HG02571 (cell line): ENCODE results near the gene KRTAP10-3.

Source experiments
- ATAC-seq: cut with Tn5 transposase; IDR thresholded peaks from one replicate; pipeline ENCODE4 v1.9.1; 2021; ENCODE audit warnings: mild to moderate bottlenecking, moderate library complexity; ENCODE audit not compliant: unreplicated experiment

KRTAP10-3 gene

GRCh38 chr21:44508711-44509445, 49.7 kb downstream of the KRTAP10-3 start:
- no peak for ATAC-seq

GRCh38 chr21:44508426-44508710, 50.2 kb downstream of the KRTAP10-3 start:
- ATAC-seq: no peak
